Measurements from ENCODE around the gene LMO1.

The LMO1 gene

GRCh38 chr11:8265681-8266241, 2.1 kb upstream of the LMO1 start:
- TF ChIP-seq SIN3A (IDR thresholded peaks at IDR 0.05; ENCODE audit: borderline replicate concordance, insufficient read depth, low read length), result no peak
- TF ChIP-seq FOXP2 (optimal IDR thresholded peaks at IDR 0.05; ENCODE audit: borderline replicate concordance, extremely low read depth, extremely low read length, insufficient read depth), result no peak
- no peak for TF ChIP-seq REST (IDR thresholded peaks at IDR 0.05; ENCODE audit: insufficient read depth in 1 of 2, low read depth in 2 of 2, low read length in 2 of 2)
- TF ChIP-seq TAF1 (IDR thresholded peaks at IDR 0.05; ENCODE audit: borderline replicate concordance, insufficient read depth, low read length), result no peak
- TF ChIP-seq POLR2AphosphoS5 (IDR thresholded peaks at IDR 0.05; ENCODE audit: low read depth, low read length), result no peak

- TF ChIP-seq SIN3A (IDR thresholded peaks at IDR 0.05; ENCODE audit: borderline replicate concordance, insufficient read depth, low read length), result no peak
- TF ChIP-seq TAF1 (IDR thresholded peaks at IDR 0.05; ENCODE audit: borderline replicate concordance, insufficient read depth, low read length), result no peak
- TF ChIP-seq REST (IDR thresholded peaks at IDR 0.05; ENCODE audit: insufficient read depth in 1 of 2, low read depth in 2 of 2, low read length in 2 of 2), result no peak
- no peak for TF ChIP-seq FOXP2 (optimal IDR thresholded peaks at IDR 0.05; ENCODE audit: borderline replicate concordance, extremely low read depth, extremely low read length, insufficient read depth)
- TF ChIP-seq POLR2AphosphoS5 (IDR thresholded peaks at IDR 0.05; ENCODE audit: low read depth, low read length), result no peak
These were observed 439 bp downstream of the LMO1 start for GRCh38 chr11:8263109-8263768.

GRCh38 chr11:8262552-8263108, 1.0 kb downstream of the LMO1 start:
- TF ChIP-seq FOXP2 (optimal IDR thresholded peaks at IDR 0.05; ENCODE audit: borderline replicate concordance, extremely low read depth, extremely low read length, insufficient read depth) (no peak), REST (IDR thresholded peaks at IDR 0.05; ENCODE audit: insufficient read depth in 1 of 2, low read depth in 2 of 2, low read length in 2 of 2) (no peak), POLR2AphosphoS5 (IDR thresholded peaks at IDR 0.05; ENCODE audit: low read depth, low read length) (no peak), SIN3A (IDR thresholded peaks at IDR 0.05; ENCODE audit: borderline replicate concordance, insufficient read depth, low read length) (no peak), TAF1 (IDR thresholded peaks at IDR 0.05; ENCODE audit: borderline replicate concordance, insufficient read depth, low read length) (no peak)

GRCh38 chr11:8261921-8262551, 1.6 kb downstream of the LMO1 start:
- no peak for TF ChIP-seq FOXP2 (optimal IDR thresholded peaks at IDR 0.05; ENCODE audit: borderline replicate concordance, extremely low read depth, extremely low read length, insufficient read depth)
- no peak for TF ChIP-seq SIN3A (IDR thresholded peaks at IDR 0.05; ENCODE audit: borderline replicate concordance, insufficient read depth, low read length)
- no peak for TF ChIP-seq TAF1 (IDR thresholded peaks at IDR 0.05; ENCODE audit: borderline replicate concordance, insufficient read depth, low read length)
- no peak for TF ChIP-seq REST (IDR thresholded peaks at IDR 0.05; ENCODE audit: insufficient read depth in 1 of 2, low read depth in 2 of 2, low read length in 2 of 2)
- TF ChIP-seq POLR2AphosphoS5 (IDR thresholded peaks at IDR 0.05; ENCODE audit: low read depth, low read length), result no peak
